GM18909 (cell line): ENCODE results near the gene KRT4.

Source experiments
- ATAC-seq: cut with Tn5 transposase; IDR thresholded peaks from one replicate; pipeline ENCODE4 v1.9.1; 2021; ENCODE audit warnings: mild to moderate bottlenecking; ENCODE audit not compliant: unreplicated experiment, poor library complexity

Gene KRT4

DNA sequence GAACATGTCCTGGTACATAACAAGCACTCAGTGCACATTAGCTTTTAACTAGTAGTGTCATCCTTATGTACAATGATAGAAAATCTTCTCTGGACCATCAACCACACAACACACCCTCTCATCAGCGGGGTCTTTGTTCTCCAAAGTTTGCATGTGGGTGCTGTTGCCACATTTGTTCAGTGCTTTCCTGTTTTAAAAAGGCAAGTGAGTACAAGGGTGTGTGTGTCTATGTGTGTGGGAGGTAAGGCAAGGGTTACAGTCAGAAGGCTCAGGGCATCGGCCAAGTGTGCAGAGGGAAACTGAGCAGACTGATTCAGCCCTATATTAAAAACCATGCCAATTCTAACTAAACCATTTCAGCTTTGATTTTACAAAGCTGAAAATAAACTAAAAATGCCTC is 54.7 kb downstream of the KRT4 start:
- no peak for ATAC-seq

- no peak for ATAC-seq
Observed at GRCh38 chr12:52757449-52758176, 56.3 kb downstream of the KRT4 start.
